HepG2 (cell line): ENCODE results near the gene TGFA. TPM values are rescaled to one million over a fixed set of nuclear protein-coding genes. Genes with fewer than 3 reads are reported as not detected.

Experiments used
- ARID2 ChIP-seq: sonication (generic); formaldehyde crosslinking; IDR thresholded peaks from 2 replicates; pipeline ENCODE4 v1.8.1; 2022; ENCODE audit warnings: mild to moderate bottlenecking, missing genetic modification reagents, borderline replicate concordance
- ATRX ChIP-seq: sonication (generic); formaldehyde crosslinking; IDR thresholded peaks from 2 replicates; pipeline ENCODE4 v1.4.0; 2020; ENCODE audit warnings: missing genetic modification reagents, borderline replicate concordance
- CEBPB ChIP-seq: IDR thresholded peaks from 2 replicates; pipeline ENCODE4 v1.6.1; 2011; ENCODE audit warnings: low read depth, low read length, improper control_type of control experiment, borderline replicate concordance
- IRF2 ChIP-seq: IDR thresholded peaks from 2 replicates; pipeline ENCODE4 v1.6.1; 2018; ENCODE audit warnings: missing genetic modification reagents, missing compliant biosample characterization
- NFYC ChIP-seq: IDR thresholded peaks from 2 replicates; pipeline ENCODE4 v1.6.1; 2016; ENCODE audit warnings: missing genetic modification reagents, missing compliant biosample characterization
- POLR2G ChIP-seq: fragments of 200-400 bp; formaldehyde crosslinking; IDR thresholded peaks from 2 replicates; pipeline ENCODE4 v1.6.1; 2018; ENCODE audit warnings: mild to moderate bottlenecking, low read depth, low read length, moderate library complexity
- SIX4 ChIP-seq: sonication (generic); formaldehyde crosslinking; IDR thresholded peaks from 2 replicates; pipeline ENCODE4 v1.4.0; 2020; ENCODE audit warnings: missing genetic modification reagents
- SMAD3 ChIP-seq: sonication (generic); formaldehyde crosslinking; IDR thresholded peaks from 2 replicates; pipeline ENCODE4 v1.4.0; 2020; ENCODE audit warnings: missing genetic modification reagents
- SNAPC2 ChIP-seq: sonication (generic); formaldehyde crosslinking; IDR thresholded peaks from 2 replicates; pipeline ENCODE4 v1.8.1; 2022; ENCODE audit warnings: mild to moderate bottlenecking, missing genetic modification reagents
- SP140L ChIP-seq: sonication (generic); formaldehyde crosslinking; IDR thresholded peaks from 2 replicates; pipeline ENCODE4 v1.4.0; 2020; ENCODE audit warnings: missing genetic modification reagents, borderline replicate concordance
- TARDBP ChIP-seq: sonication (generic); formaldehyde crosslinking; IDR thresholded peaks from 2 replicates; pipeline ENCODE4 v1.8.0; 2022; ENCODE audit warnings: mild to moderate bottlenecking, missing genetic modification reagents
- TFAP4 ChIP-seq: sonication (generic); IDR thresholded peaks from 2 replicates; pipeline ENCODE4 v1.6.1; 2016; ENCODE audit warnings: low read depth, borderline replicate concordance
- ZBTB1 ChIP-seq: sonication (generic); formaldehyde crosslinking; IDR thresholded peaks from 2 replicates; pipeline ENCODE4 v1.4.0; 2020; ENCODE audit warnings: missing genetic modification reagents, borderline replicate concordance
- ZNF574 ChIP-seq: sonication (generic); formaldehyde crosslinking; IDR thresholded peaks from 2 replicates; pipeline ENCODE4 v1.4.0; 2020; ENCODE audit warnings: missing genetic modification reagents
- ZNF609 ChIP-seq: sonication (generic); formaldehyde crosslinking; IDR thresholded peaks from 2 replicates; pipeline ENCODE4 v1.4.0; 2020; ENCODE audit warnings: mild to moderate bottlenecking, missing genetic modification reagents, borderline replicate concordance
- ZNF619 ChIP-seq: sonication (generic); formaldehyde crosslinking; IDR thresholded peaks from 2 replicates; pipeline ENCODE4 v1.4.0; 2020; ENCODE audit warnings: mild to moderate bottlenecking, missing genetic modification reagents
- ZSCAN29 ChIP-seq: sonication (generic); formaldehyde crosslinking; conservative IDR thresholded peaks from 2 replicates; pipeline ENCODE4 v1.4.0; 2020; ENCODE audit warnings: mild to moderate bottlenecking, missing genetic modification reagents
- polyA plus RNA-seq, 8 experiments: library from polyadenylated mRNA; depleted of rRNA in 3 of 8; stranded (reverse) in 7 of 8; unstranded in 1 of 8; fragments of >200 nt; fragmentation: Illumina TruSeq in 4 of 8; extraction: Trizol in 4 of 8; gene quantifications; 2 replicates each; pipeline versions ENCODE4 v1.2.1 to v1.2.3, GENCODE V29; 2011 to 2016; ENCODE audit warnings: low read depth in 4 of 8, missing spikeins in 1 of 8, mixed read lengths in 1 of 8; ENCODE audit not compliant: insufficient read depth in 1 of 8
- total RNA-seq, 5 experiments: library from RNA; depleted of rRNA; stranded (reverse); fragments of >200 nt; fragmentation: Illumina TruSeq; extraction: Trizol; gene quantifications; 2 replicates each; pipeline ENCODE4 v1.2.3, GENCODE V29; 2016; ENCODE audit warnings: low read depth in 1 of 5
- TF ChIP-seq, protein P1 (sequence below): sonication (generic); formaldehyde crosslinking; IDR thresholded peaks from 2 replicates; pipeline ENCODE4 v1.9.0; 2021; ENCODE audit warnings: missing genetic modification reagents, mild to moderate bottlenecking, borderline replicate concordance

TGFA gene
- total and polyA plus RNA-seq, 2 of the 13 experiments (the other 11 are each of a cell fraction or from before 2014, with no cell fraction given) = 7.8 to 15.3 TPM

DNA sequence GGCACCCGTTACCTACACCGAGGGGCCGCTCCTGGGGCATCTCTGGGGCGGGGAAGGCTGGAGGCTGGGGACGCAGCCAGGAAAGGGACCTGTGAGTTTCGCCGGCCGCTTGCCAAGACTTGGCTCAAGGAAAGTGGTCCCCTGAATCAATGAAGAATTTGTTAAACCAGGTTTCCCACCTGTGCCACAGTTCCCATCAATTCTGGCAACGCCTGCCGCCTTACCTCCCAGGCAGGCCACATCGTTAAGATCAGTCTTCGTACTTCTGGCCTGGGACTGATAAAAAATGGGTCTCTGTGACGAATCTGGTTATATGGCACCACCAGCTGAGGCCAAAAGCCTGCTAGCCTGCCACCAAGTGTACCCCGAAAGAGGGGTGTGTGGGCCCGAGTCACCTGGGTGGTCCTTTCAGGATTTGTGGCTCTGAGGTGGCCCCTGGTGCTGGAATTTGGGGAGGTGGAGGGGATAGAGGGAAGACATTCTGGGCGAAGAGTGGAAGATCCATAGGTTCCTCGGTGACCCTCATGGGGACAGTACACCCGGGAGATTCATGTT lies 789 bp upstream of the TGFA start (continued):
- TF ChIP-seq ZNF574 (CRISPR knock-in tag) (peak; percentile 81; the same call in 1 of the 2 replicates), SIX4 (no peak), ZBTB1 (CRISPR knock-in tag) (0 out of 2 replicates have a peak, but pooled peaks have one; percentile 65), NFYC (CRISPR knock-in tag) (no peak), SMAD3 (no peak), TARDBP (peak; percentile 4; the same call in 1 of the 2 replicates), POLR2G (no peak), TFAP4 (no peak), ZNF609 (CRISPR knock-in tag) (no peak), ATRX (no peak), ARID2 (no peak; the same call in 1 of the 2 replicates), CEBPB (no peak), IRF2 (CRISPR knock-in tag) (no peak; the same call in 1 of the 2 replicates), SNAPC2 (CRISPR knock-in tag) (0 out of 2 replicates have a peak, but pooled peaks have one; percentile 82), ZSCAN29 (CRISPR knock-in tag) (no peak), ZNF619 (no peak), SP140L (CRISPR knock-in tag) (no peak)
- TF ChIP-seq, protein P1, sequence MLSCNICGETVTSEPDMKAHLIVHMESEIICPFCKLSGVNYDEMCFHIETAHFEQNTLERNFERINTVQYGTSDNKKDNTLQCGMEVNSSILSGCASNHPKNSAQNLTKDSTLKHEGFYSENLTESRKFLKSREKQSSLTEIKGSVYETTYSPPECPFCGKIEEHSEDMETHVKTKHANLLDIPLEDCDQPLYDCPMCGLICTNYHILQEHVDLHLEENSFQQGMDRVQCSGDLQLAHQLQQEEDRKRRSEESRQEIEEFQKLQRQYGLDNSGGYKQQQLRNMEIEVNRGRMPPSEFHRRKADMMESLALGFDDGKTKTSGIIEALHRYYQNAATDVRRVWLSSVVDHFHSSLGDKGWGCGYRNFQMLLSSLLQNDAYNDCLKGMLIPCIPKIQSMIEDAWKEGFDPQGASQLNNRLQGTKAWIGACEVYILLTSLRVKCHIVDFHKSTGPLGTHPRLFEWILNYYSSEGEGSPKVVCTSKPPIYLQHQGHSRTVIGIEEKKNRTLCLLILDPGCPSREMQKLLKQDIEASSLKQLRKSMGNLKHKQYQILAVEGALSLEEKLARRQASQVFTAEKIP (CRISPR knock-in tag) = no peak
